ENCODE results near the gene FCN3. TPM values are rescaled to one million over a fixed set of nuclear protein-coding genes. Genes with fewer than 3 reads are reported as not detected.

Gene FCN3
- total and polyA plus RNA-seq, 10 of the 15 experiments (the other 5 are each of a cell fraction or from before 2014, with no cell fraction given): 0.28 TPM; not detected in 9

DNA sequence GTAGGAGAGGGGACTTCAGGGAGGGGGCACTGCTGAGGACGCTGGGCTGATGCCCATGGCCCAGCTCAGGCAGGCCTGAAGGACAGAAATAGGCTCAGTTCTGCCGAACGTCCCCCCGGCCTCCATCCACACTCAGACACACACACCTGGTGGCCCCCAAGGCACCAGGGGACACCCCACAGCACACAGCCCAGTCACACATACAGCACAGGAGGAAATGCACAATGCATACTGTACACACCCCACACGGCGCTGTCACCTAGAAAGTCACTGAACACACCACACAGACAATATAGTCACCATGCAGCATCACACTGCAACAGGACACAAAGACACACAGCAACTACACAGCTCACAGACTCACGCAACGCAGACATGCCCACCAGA, 32.2 kb downstream of the FCN3 start:
- Histone ChIP-seq H3K36me3 (ENCODE audit: control insufficient read depth in 2 of 2, insufficient read depth in 2 of 2, low read length in 1 of 2) (no peaks in the 10 kb centered on the region), H3K4me3 (peak overlapping the region; percentile 72), H3K4me2 (ENCODE audit: control insufficient read depth, insufficient read depth) (peak overlapping the region; percentile 70), H3K4me1 (ENCODE audit: control insufficient read depth, insufficient read depth, low read length) (peaks cover 33% of the 10 kb centered on the region), H2AFZ (ENCODE audit: control insufficient read depth, low read depth, low read length) (peak overlapping the region; percentile 74), H3K9me3 (replicated peaks; ENCODE audit: control insufficient read depth, insufficient read depth, low read length) (no peaks in the 10 kb centered on the region), H3K27ac (ENCODE audit: control insufficient read depth, insufficient read depth) (peak overlapping the region; percentile 73), H4K20me1 (ENCODE audit: control insufficient read depth, insufficient read depth) (no peaks in the 10 kb centered on the region), H3K27me3 (replicated peaks in 1 of 2; ENCODE audit: control insufficient read depth in 2 of 2, insufficient read depth in 2 of 2, low read length in 1 of 2) (no peaks in the 10 kb centered on the region), H3K79me2 (ENCODE audit: control insufficient read depth, insufficient read depth, low read length) (peaks cover 5% of the 10 kb centered on the region), H3K9ac (ENCODE audit: control insufficient read depth, insufficient read depth, low read length) (peak overlapping the region; percentile 79)
- TF ChIP-seq RFX5 (IDR thresholded peaks at IDR 0.05; ENCODE audit: low read depth, low read length) (no peak), HDGF (IDR thresholded peaks at IDR 0.05) (peak; percentile 82), MXI1 (IDR thresholded peaks at IDR 0.05; ENCODE audit: low read depth, low read length) (no peak), SRF (IDR thresholded peaks at IDR 0.05; ENCODE audit: low read depth in 2 of 2, low read length in 2 of 2) (no peak), CEBPB (IDR thresholded peaks at IDR 0.05; ENCODE audit: borderline replicate concordance in 1 of 2, low read depth in 2 of 2, low read length in 2 of 2) (peak in 1 of 2 experiments; percentile 19; a peak in 1 of 4 replicates), KLF5 (IDR thresholded peaks at IDR 0.05; ENCODE audit: partially characterized antibody) (no peak), HCFC1 (IDR thresholded peaks at IDR 0.05; ENCODE audit: low read length) (no peak), FOXK2 (IDR thresholded peaks at IDR 0.05) (no peak)
- TF ChIP-seq, protein P1, sequence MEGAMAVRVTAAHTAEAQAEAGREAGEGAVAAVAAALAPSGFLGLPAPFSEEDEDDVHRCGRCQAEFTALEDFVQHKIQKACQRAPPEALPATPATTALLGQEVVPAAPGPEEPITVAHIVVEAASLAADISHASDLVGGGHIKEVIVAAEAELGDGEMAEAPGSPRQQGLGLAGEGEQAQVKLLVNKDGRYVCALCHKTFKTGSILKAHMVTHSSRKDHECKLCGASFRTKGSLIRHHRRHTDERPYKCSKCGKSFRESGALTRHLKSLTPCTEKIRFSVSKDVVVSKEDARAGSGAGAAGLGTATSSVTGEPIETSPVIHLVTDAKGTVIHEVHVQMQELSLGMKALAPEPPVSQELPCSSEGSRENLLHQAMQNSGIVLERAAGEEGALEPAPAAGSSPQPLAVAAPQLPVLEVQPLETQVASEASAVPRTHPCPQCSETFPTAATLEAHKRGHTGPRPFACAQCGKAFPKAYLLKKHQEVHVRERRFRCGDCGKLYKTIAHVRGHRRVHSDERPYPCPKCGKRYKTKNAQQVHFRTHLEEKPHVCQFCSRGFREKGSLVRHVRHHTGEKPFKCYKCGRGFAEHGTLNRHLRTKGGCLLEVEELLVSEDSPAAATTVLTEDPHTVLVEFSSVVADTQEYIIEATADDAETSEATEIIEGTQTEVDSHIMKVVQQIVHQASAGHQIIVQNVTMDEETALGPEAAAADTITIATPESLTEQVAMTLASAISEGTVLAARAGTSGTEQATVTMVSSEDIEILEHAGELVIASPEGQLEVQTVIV (IDR thresholded peaks at IDR 0.05; ENCODE audit: borderline replicate concordance, partially characterized antibody): no peak
- TF ChIP-seq, protein P2, sequence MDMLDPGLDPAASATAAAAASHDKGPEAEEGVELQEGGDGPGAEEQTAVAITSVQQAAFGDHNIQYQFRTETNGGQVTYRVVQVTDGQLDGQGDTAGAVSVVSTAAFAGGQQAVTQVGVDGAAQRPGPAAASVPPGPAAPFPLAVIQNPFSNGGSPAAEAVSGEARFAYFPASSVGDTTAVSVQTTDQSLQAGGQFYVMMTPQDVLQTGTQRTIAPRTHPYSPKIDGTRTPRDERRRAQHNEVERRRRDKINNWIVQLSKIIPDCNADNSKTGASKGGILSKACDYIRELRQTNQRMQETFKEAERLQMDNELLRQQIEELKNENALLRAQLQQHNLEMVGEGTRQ (IDR thresholded peaks at IDR 0.05; ENCODE audit: borderline replicate concordance, low read depth, low read length): no peak
- in situ Hi-C loops (cut with MboI): no loop called here
- RAD21 ChIA-PET (ENCODE audit: unreplicated experiment): interaction anchor here (0.9 to 1.2 kb wide), 3 partner anchors 10 to 53 kb away, joined by 3 read pairs; no protein-coding TSS in a partner anchor
- FAIRE-seq (peak; percentile 75), ATAC-seq (peak; percentile 45), DNase-seq (ENCODE audit: low read depth, low spot score) (no peak)
- POLR2A ChIA-PET: interaction anchor here (0.8 to 2.2 kb wide), 3 partner anchors 19 to 649 kb away, joined by 3 to 6 read pairs (median 4); no protein-coding TSS in a partner anchor
- BruUV-seq (replicated peaks): no TSS peak
- SMC1A ChIA-PET (ENCODE audit: uncharacterized antibody, unreplicated experiment): interaction anchor here (0.8 to 1.5 kb wide), 5 partner anchors 10 to 214 kb away, joined by 3 to 6 read pairs (median 4); no protein-coding TSS in a partner anchor
- CTCF ChIA-PET: interaction anchor here (1.0 to 3.5 kb wide), 10 partner anchors 9 to 214 kb away, joined by 3 to 23 read pairs (median 4); partner anchors contain the start of gene MAP3K6
- 6% methylated on average over 8 of the region's 8 CpGs for WGBS (ENCODE audit: insufficient coverage, insufficient replicate concordance, low lambda C conversion rate, missing lambda C conversion rate)
- intact Hi-C loops (cut with micrococcal nuclease; ENCODE audit: unreplicated experiment): no loop called here

All from GM12878 (cell line).